GM13976 (cell line): ENCODE results near the gene FYTTD1.

Source experiments
- DNase-seq: peaks from one replicate; pipeline ENCODE4 v3.0.0; 2012; ENCODE audit warnings: low spot score
- CTCF ChIP-seq: IDR thresholded peaks from 2 replicates; pipeline ENCODE4 v1.5.1; 2012; ENCODE audit warnings: borderline replicate concordance, mild to moderate bottlenecking; ENCODE audit not compliant: insufficient read depth; ENCODE audit errors: extremely low read depth, missing control alignments, control extremely low read depth
- in situ Hi-C: fragments of 300-500 bp; cut with MboI; formaldehyde crosslinking; loops from one replicate; pipeline ENCODE4 v1.12.0; 2022; ENCODE audit warnings: low sequenced_read_pairs, mixed read lengths, inconsistent platforms; ENCODE audit not compliant: unreplicated experiment

Gene FYTTD1

GRCh38 chr3:197748597-197749314 is 927 bp upstream of the FYTTD1 start:
- in situ Hi-C loops, result no loop called here
- no peak for DNase-seq
- TF ChIP-seq CTCF, result no peak

DNA sequence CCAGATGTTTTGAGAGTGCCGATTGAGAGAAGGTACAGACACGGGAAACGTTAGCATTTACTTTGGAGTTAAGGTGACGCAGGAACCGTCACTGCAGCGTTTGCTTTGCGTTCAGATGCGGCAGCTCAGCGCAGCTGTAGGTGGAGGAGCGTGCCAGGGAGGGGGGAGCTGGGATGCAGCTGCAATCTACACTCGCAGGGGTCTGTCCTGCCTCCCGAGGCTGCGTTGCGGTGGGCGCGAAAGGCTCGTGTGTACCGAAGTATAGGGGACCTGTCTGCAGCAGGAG is 425 bp upstream of the FYTTD1 start:
- no peak for TF ChIP-seq CTCF
- DNase-seq, result peak; percentile 65
- in situ Hi-C loops, result no loop called here

DNA sequence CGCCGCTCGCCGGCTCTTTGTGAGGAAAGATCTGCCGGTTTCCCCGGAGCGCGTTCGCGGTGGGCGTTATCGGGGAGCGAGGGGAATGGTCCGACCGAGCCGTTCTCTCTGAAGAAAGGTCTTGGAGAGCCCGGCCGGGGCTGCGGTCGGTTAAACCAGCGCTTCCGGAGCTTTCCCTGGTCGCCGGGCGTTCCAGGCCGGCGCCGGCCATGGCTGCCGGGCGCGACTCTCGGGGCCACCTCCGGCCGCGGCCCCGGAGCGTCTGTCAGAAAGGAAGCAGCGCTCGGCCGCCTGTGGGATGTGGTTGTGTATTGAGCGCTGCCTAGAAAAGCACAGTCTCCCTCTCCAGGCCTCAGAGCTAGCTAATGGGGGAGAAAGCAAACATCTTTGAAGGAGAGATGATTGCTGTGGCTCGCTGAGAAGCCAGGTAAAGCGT is 731 bp downstream of the FYTTD1 start:
- in situ Hi-C loops, result no loop called here
- no peak for TF ChIP-seq CTCF
- peak; percentile 83 for DNase-seq

- peak; percentile 38 for DNase-seq
- TF ChIP-seq CTCF, result no peak
- in situ Hi-C loops, result no loop called here
Observed at GRCh38 chr3:197750858-197751737, 1.4 kb downstream of the FYTTD1 start.

GRCh38 chr3:197752107-197752506 is 2.4 kb downstream of the FYTTD1 start:
- TF ChIP-seq CTCF, result no peak
- DNase-seq, result no peak
- in situ Hi-C loops, result no loop called here

- no peak for TF ChIP-seq CTCF
- in situ Hi-C loops, result no loop called here
- DNase-seq, result no peak
Observed at GRCh38 chr3:197753263-197753662, 3.6 kb downstream of the FYTTD1 start.

- TF ChIP-seq CTCF, result no peak
- no peak for DNase-seq
- in situ Hi-C loops, result no loop called here
Observed at GRCh38 chr3:197756704-197757103, 7.0 kb downstream of the FYTTD1 start.
